DMS114 treated with DMSO at 0.1 percent for 48 hours (cell line): Measurements from ENCODE around the gene SPATA13.

Experiments
- DNase-seq: peaks from one replicate; lab custom pipeline; 2025; ENCODE audit not compliant: unreplicated experiment; lab: John Stamatoyannopoulos, UW

The SPATA13 gene

DNA sequence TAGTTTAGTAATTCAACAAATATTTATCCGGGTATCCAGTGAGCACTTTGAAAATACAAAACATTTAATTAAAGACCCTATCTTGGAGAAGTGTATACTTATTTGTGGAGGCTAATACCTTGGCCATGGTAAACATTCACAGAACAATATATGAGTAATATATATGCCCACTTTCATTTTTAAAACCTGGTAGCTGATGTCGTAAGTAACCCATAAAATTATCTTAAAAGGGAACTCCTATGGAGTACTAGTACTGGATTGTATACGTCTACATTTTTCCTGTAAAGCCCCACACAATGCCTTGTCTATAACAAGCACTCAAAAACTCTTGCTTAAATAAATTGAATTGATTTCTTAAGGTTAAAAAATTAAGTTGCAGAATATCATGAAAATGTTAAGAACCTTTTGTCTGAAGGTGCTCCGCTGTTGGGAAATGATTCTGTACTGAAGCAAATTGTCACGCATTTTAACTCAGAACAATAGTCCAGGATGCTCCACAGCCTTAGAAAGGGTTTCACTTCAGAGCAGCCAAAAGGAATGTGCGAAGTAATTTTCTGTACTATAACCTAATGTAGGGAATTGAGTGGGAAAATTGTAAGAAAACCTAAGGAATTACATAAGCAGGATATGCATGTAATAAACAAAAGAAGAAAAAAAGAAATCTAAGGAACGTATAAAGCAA is 90.0 kb downstream of the SPATA13 start:
- no peak for DNase-seq

- no peak for DNase-seq
These were observed 91.0 kb downstream of the SPATA13 start for GRCh38 chr13:24251525-24251924.

DNA sequence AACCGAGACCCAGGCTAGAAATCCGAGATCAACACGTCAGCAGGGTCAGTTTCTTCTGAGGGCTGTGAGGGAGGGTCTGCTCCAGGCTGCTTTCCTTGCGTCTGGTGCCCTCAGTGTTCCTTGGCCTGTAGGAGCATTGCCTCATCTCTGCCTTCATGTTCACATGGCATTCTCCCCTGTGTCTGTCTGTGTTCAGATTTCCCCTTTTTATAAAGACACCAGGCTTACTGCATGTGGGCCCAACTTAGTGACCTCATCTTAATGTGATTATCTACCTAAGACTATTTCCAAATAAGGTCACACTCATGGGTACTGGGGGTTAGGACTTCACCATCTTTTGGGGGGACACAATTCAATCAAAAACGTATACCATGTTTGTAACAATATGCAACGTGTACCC is 91.6 kb downstream of the SPATA13 start:
- no peak for DNase-seq

GRCh38 chr13:24253520-24254145 is 93.1 kb downstream of the SPATA13 start:
- no peak for DNase-seq

DNA sequence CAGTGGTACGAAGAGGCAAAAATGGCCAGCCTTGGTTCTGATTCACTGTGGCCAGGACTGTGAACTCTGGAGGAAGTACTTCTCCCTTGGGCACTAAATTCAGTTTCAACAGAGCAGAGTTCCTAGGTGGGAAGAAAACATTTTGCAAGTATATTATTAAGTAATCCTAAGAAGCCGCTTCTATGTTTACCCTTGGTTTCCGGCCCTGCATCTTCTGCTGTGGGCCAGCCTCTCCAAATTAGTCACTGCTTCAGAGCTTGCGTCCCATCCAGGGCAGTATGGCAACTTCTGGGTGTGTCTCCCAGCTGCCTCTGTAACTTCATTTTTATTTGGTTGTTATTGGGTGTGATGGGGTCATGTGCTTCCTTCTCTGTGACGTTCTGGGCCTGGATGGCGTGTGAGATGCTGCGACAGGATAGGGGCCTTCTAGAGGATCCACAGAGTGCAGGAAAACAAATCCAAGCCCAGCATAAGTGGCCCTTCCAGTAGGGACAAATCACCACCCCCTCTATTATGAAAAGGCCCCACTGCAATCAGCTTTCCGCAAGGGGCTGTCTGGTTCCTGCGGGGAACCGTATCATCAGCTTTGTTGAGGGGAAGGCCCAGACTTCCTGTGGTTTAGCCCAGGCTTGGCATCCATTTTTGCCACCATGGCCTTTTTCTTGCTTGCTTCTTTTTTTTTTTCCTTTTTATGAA is 93.8 kb downstream of the SPATA13 start:
- DNase-seq, result no peak

DNA sequence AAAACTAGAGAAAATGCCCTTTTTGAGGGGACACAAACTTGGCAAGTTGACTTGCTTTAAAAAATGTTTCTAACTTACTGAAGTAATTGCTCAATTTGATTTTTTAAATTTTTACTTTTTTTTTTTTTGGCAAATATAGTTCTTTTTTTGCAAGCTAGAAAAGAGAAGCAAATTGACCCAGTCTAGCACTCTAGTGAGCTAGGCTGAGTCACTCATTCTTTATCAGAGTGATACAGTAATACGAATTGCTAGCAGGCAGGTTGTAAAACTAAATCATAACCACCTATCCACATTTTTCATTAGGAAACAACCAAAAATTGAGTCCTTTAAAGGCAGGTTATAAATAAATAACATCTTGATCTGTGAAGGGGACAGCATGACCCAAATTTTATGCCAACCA is 97.0 kb downstream of the SPATA13 start:
- DNase-seq, result no peak

GRCh38 chr13:24261566-24261965 is 101.0 kb downstream of the SPATA13 start:
- DNase-seq, result no peak

DNA sequence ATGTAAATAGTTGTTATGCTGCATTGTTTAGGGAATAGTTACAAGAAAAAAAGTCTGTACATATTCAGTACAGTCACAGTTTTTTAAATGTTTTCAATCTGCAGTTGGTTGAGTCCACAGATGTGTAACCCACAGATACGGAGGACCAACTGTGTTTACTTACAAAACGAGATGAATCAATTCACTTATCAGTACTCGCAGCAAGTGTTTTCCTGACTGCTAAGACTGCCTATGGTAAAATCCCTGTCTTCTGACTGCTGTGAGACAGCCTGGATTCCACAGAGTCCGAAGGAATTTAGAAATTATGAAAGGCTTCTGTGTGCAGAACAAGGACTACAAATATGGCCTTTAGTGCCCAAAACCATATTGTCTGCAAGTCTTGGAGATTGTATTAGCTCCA is 103.1 kb downstream of the SPATA13 start:
- DNase-seq, result no peak

- no peak for DNase-seq
These were observed 104.5 kb downstream of the SPATA13 start for GRCh38 chr13:24264976-24265375.

DNA sequence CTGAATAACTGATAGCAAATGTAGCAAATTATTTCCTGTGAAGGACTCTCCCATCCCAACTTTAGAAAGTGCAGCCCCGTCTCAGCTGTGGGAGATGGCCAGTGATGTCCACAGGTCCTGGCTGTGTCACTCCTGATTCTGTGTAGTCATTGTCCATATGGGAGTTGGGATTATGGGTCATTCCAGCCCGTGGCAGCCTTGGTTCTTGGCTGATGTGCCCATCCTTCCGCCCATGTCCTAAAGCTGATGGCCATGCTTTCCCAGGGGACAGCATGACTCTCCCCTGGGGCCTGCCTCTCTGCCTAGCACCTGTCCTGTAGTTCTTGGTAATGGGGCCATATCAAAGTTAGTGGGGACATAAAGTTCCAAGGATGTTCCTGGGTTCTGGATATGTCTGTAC is 104.9 kb downstream of the SPATA13 start:
- DNase-seq, result no peak

DNA sequence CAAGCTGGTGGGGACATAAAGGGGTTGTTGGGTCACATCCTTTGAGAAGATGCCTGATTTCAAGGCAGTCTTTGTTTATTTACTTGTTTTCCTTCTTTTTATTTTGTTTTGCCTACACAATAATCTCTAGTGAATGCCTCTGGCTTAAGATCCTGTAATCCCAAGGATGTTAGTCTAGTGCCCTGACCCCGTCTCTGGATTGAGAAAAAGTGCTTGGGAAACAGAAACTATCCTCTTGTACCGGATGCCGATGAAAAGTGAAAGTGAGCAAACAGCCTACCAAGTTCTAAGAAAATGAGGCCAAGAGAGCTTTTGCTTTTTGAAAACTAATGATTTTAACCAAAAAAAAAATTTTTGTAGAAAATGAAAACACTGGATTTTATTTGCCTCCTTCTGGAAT is 106.8 kb downstream of the SPATA13 start:
- DNase-seq, result no peak

- no peak for DNase-seq
These were observed 107.3 kb downstream of the SPATA13 start for GRCh38 chr13:24267801-24268200.

DNA sequence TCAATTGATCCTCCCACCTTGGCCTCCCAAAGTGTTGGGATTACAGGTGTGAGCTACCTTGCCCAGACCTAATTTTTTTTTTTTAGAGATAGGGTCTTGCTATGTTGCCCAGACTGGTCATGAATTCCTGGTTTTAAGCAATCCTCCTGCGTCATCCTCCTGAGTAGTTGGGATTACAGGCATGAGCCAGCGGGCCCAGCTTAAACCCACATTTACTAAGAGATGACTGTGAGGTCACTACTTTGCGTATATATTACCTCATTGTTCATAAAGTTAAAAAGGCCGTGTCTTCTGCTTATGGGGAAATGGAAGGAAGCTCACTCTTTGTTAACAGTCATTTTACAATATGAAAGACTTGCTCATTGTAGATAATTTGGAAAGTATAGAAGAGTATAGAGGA is 109.3 kb downstream of the SPATA13 start:
- DNase-seq, result no peak

DNA sequence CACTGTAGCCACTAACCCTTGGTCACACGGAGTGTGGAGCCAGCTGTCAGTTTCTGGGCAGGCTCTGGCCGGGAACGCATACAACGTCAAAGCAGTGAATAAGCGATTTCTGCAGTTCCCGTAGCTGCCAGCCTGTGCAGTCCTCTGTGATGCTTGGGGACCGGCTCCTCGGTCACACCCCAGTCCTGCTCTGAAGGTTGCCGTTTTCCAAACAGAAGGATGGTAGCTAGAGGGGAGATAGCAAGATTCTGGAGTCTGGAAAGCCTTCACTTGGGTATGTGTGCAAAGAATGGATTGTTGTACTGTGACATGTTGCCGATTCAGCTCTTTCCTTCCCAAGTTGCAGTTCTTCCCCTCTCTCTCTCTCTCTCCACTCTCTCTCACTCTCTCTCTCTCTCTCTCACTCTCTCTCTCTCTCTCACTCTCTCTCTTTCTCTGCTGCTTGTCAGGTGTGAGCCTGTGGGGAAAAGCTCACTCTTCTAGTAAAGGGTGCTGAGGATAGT is 110.2 kb downstream of the SPATA13 start:
- no peak for DNase-seq

GRCh38 chr13:24271231-24271600 is 110.7 kb downstream of the SPATA13 start:
- DNase-seq, result no peak

GRCh38 chr13:24271601-24272451 is 111.3 kb downstream of the SPATA13 start:
- no peak for DNase-seq

GRCh38 chr13:24272452-24273161 is 112.1 kb downstream of the SPATA13 start:
- no peak for DNase-seq

DNA sequence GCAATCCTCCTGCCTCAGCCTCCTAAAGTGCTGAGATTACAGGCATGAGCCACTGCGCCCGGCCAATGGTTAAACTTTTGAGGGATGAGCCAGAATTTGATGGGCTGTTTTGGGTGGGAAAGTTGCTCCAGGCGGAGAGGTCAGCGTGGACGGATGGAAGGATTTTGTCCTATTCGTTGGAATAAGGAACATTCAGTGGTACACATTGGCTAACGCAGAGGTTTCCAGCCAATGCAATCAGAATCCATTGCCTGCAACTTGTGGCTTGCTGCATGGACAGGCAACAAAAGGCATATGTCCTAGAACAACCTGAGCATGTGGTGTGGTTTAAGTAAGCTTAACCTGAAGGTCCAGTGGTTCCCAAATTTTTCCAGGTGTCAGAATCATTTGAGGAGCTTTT is 113.4 kb downstream of the SPATA13 start:
- DNase-seq, result no peak

- DNase-seq, result no peak
These were observed 114.0 kb downstream of the SPATA13 start for GRCh38 chr13:24274452-24275021.

DNA sequence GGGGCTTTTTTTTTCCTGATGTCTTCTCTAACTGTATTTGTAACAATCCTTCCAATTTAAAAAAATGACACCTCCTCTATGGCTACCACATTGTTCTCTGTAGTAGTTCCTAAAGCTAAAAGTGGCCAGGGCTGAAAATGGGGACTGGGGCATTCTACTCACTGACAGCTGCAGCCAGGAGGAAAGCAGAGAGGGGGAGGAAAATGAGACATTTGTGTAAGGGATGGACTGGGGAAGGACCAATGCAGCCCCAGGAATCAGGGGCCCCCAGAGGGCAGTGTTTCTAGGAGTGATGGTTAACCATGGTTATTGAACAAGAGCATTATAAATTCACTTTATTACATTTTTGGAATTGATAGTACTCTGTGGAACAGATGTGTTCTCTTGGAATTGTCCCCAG is 114.5 kb downstream of the SPATA13 start:
- DNase-seq, result no peak
